ENCODE data around the gene MACROD2. TPM values are rescaled to one million over a fixed set of nuclear protein-coding genes. Genes with fewer than 3 reads are reported as not detected.

Gene MACROD2
- total and polyA plus RNA-seq, 2 of the 4 experiments (the other 2 are of a cell fraction) = not detected

DNA sequence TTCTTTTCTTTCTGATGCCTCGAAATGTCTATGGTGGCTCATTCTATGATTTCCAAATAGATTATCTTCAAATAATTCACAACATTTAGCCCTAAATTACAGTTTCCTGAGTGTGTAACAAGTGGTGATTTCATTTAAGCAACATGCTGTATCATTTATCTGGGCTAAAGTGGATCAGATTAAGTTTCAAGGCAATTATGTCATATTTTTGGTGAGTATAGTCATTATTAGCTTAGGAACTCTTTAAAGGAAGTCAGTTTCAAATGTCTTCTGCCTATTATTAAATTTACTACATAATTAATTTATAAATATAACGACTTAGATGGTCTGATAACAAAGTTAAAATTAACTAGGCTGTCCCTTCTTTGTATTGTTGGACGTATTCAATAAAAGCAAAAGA, 1190.0 kb downstream of the MACROD2 start:
- no peak overlapping the region for H4K91ac ChIP-seq (ENCODE audit: insufficient read depth, low read depth, low read length)
- H3K4ac ChIP-seq (ENCODE audit: low read depth, low read length) = no peak overlapping the region
- H2BK15ac ChIP-seq (ENCODE audit: low read depth, low read length) = no peak overlapping the region
- 0 out of 2 replicates have a peak, but pooled peaks cover 2% of the 10 kb centered on the region for H3K9me3 ChIP-seq (ENCODE audit: control insufficient read depth, insufficient read depth, low read length)
- no peak overlapping the region for H2AK9ac ChIP-seq (replicated peaks; ENCODE audit: low read depth, low read length, poor library complexity)
- TF ChIP-seq BHLHE40 (IDR thresholded peaks at IDR 0.05; ENCODE audit: low read depth, low read length) (no peak), RFX5 (IDR thresholded peaks at IDR 0.05; ENCODE audit: low read depth, low read length) (no peak), RCOR1 (IDR thresholded peaks at IDR 0.05; ENCODE audit: insufficient replicate concordance, low read length) (no peak)
- TF ChIP-seq, protein P1, sequence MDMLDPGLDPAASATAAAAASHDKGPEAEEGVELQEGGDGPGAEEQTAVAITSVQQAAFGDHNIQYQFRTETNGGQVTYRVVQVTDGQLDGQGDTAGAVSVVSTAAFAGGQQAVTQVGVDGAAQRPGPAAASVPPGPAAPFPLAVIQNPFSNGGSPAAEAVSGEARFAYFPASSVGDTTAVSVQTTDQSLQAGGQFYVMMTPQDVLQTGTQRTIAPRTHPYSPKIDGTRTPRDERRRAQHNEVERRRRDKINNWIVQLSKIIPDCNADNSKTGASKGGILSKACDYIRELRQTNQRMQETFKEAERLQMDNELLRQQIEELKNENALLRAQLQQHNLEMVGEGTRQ (IDR thresholded peaks at IDR 0.05; ENCODE audit: low read depth, low read length) = no peak
- in situ Hi-C loops (cut with MboI; ENCODE audit: low sequenced_read_pairs) = no loop called here
- no peak overlapping the region for H4K8ac ChIP-seq (ENCODE audit: low read depth in 2 of 2, low read length in 2 of 2)
- no peak overlapping the region for H2BK20ac ChIP-seq (ENCODE audit: low read depth, low read length)
- no peak overlapping the region for H3K4me2 ChIP-seq (ENCODE audit: low read depth, low read length)
- DNase-seq (no peak), ATAC-seq (ENCODE audit: low read depth) (no peak)
- H3K4me1 ChIP-seq (ENCODE audit: control insufficient read depth, insufficient read depth, low read length) = no peaks in the 10 kb centered on the region
- no peak overlapping the region for H3K23ac ChIP-seq (ENCODE audit: low read depth, low read length)
- dilution Hi-C loops (cut with HindIII; ENCODE audit: low sequenced_read_pairs, unreplicated experiment) = no loop called here
- no peak overlapping the region for H2BK5ac ChIP-seq (ENCODE audit: low read depth, low read length, poor library complexity, severe bottlenecking)
- ChIA-PET POLR2A (ENCODE audit: unreplicated experiment) (no interaction called here), CTCF (no interaction called here)
- no peak overlapping the region for H2AFZ ChIP-seq (replicated peaks; ENCODE audit: low read length, poor library complexity)
- WGBS, 2 experiments (ENCODE audit: extremely low coverage in 2 of 2, insufficient read length in 1 of 2) = no CpG with 5 or more reads among the region's 3 CpGs
- H3K14ac ChIP-seq (replicated peaks; ENCODE audit: low read depth, low read length) = no peak overlapping the region
- H3K79me1 ChIP-seq (ENCODE audit: low read depth in 1 of 2, low read length in 2 of 2) = no peaks in the 10 kb centered on the region
- no peaks in the 10 kb centered on the region for H3K27me3 ChIP-seq (ENCODE audit: control insufficient read depth, insufficient read depth, low read length)
- H3K36me3 ChIP-seq (ENCODE audit: control insufficient read depth, insufficient read depth, low read length) = no peaks in the 10 kb centered on the region
- H3K9ac ChIP-seq (ENCODE audit: low read depth, low read length) = no peak overlapping the region
- no peak overlapping the region for H3K18ac ChIP-seq (ENCODE audit: low read depth, low read length)
- intact Hi-C loops (cut with micrococcal nuclease) = no loop called here
- H2BK120ac ChIP-seq (ENCODE audit: low read depth, low read length) = no peak overlapping the region
- no peak overlapping the region for H3K27ac ChIP-seq (ENCODE audit: insufficient read depth, low read length)
- no peak overlapping the region for H4K5ac ChIP-seq (ENCODE audit: low read depth, low read length)
- no peak overlapping the region for H3K4me3 ChIP-seq (ENCODE audit: insufficient read depth, low read depth, low read length)
- no TSS peak for BruUV-seq (replicated peaks)
- no peaks in the 10 kb centered on the region for H3K9me1 ChIP-seq (ENCODE audit: insufficient read depth, low read length)
- H4K20me1 ChIP-seq (ENCODE audit: insufficient read depth, low read length) = no peaks in the 10 kb centered on the region
- no peak overlapping the region for H3K56ac ChIP-seq (ENCODE audit: extremely low read depth, insufficient read depth, low read length)
- no peak overlapping the region for H2AK5ac ChIP-seq (ENCODE audit: low read depth, low read length)

All from IMR-90 (cell line).